ENCODE results near the gene FOXN4.

GRCh38 chr12:109292342-109292711 is 16.8 kb downstream of the FOXN4 start:
- TF ChIP-seq POLR2A (IDR thresholded peaks at IDR 0.05) (no peak), CTCF (IDR thresholded peaks at IDR 0.05) (no peak), POLR2AphosphoS5 (IDR thresholded peaks at IDR 0.05; ENCODE audit: insufficient read depth in 1 of 2, low read depth in 1 of 2) (no peak)

Data from vagina (tissue), 2 donors.